GM19043 (cell line): ENCODE measurements around the gene ATRAID.
"Not testable (repeated sequence)": the region's sequence is repeated elsewhere in the genome, so short reads cannot be mapped to it uniquely, and the experiment has no call there.

ENCODE experiments used
- ATAC-seq: cut with Tn5 transposase; IDR thresholded peaks from one replicate; pipeline ENCODE4 v1.9.1; 2021; ENCODE audit warnings: low read depth; ENCODE audit not compliant: unreplicated experiment

The ATRAID gene

GRCh38 chr2:27211943-27212625 lies at the start of gene ATRAID, which contains the start of gene SLC5A6:
Gene ATRAID (plus strand): TSS chr2:27212041. CDS start chr2:27212369, 328 bp downstream.
Gene SLC5A6 (minus strand): TSS chr2:27212268. CDS start chr2:27207650, 4,618 bp downstream.
- peak; percentile 74 for ATAC-seq

- ATAC-seq: no peak
Observed at GRCh38 chr2:27162151-27163121, 49.4 kb upstream of the ATRAID start.

- no peak for ATAC-seq
Observed at GRCh38 chr2:27164960-27165763, 46.7 kb upstream of the ATRAID start.

GRCh38 chr2:27170581-27171337 lies 41.1 kb upstream of the ATRAID start:
- ATAC-seq: no peak

GRCh38 chr2:27171351-27171848 lies 40.4 kb upstream of the ATRAID start:
- ATAC-seq: no peak

DNA sequence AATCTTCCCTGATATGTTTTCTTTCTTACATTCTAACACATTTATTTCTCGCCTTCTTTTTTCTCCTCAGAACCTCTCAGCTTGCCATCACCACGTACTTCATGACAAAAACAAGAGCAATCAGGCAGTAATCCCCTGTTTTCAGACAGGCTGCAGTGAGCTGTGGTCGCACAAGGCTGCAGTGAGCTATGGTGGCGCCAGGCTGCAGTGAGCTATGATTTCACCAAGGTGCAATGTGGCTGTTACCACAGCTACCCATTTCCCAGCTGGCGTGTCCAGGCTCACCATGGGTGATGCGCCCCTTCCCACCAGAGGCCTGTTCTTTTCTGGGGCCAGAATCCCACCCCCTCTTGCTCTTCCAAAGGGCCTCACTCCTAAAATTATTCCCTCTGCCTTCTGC lies 37.2 kb upstream of the ATRAID start:
- ATAC-seq: no peak

- ATAC-seq: no peak
Observed at GRCh38 chr2:27175330-27175729, 36.5 kb upstream of the ATRAID start.

- not testable (repeated sequence) for ATAC-seq
Observed at GRCh38 chr2:27175781-27176180, 36.1 kb upstream of the ATRAID start.

DNA sequence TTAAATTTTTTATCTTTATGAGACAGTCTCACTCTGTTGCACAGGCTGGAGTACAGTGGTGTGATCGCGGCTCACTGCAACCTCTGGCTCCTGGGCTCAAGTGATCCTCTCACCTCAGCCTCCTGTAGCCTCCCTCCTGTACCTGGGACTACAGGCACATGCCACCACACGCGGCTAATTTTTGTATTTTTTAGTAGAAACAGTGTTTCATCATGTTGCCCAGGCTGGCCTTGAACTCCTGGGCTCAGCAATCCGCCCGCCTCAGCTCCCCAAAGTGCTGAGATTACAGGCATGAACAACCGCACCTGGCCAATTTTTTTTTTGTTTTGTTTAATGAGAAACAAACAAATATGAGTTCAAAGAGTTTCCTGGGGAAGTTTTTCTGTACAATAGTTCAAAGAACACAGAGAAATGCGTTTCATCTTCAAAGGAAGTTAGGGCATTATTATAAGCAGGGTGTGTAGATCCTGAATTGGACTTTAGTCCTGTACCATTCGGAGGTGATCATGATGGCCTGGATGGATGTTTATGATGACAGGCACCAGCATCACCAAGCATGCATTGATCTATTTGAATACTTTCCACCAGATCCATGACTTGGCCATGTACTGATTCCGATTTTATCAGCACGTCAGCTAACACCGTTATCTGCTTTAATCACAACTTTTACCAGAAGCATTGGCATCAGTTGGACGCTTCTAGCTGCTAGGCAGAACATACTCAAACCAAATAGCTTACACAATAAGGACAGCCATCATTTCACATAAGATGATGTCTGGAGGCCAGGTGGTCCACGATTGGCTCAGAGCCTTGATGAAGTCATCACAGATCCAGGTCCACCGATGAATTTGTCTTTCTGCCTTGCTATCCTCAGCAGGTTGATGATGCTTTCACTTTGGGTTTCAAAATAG lies 34.1 kb upstream of the ATRAID start:
- ATAC-seq: no peak

DNA sequence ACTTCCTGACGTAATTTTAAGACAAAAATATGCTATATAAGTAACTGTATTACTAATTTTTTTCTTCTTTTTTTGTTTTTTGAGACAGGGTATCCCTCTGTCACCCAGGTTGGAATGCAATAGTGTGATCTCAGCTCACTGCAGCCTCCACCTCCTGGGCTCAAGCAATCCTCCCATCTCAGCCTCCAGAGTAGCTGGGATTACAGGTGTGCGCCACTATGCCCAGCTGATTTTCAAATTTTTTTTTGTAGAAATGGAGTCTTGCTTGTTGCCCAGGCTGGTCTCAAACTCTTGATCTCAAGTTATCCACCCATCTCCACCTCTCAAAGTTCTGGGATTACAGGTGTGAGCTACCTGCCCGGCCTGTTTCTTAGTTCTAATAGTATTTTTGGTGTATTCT lies 33.4 kb upstream of the ATRAID start:
- ATAC-seq: no peak

GRCh38 chr2:27179344-27180000 lies 32.4 kb upstream of the ATRAID start:
- no peak for ATAC-seq

- ATAC-seq: no peak
Observed at GRCh38 chr2:27182346-27182745, 29.5 kb upstream of the ATRAID start.

GRCh38 chr2:27184115-27184514 lies 27.7 kb upstream of the ATRAID start:
- ATAC-seq: no peak

DNA sequence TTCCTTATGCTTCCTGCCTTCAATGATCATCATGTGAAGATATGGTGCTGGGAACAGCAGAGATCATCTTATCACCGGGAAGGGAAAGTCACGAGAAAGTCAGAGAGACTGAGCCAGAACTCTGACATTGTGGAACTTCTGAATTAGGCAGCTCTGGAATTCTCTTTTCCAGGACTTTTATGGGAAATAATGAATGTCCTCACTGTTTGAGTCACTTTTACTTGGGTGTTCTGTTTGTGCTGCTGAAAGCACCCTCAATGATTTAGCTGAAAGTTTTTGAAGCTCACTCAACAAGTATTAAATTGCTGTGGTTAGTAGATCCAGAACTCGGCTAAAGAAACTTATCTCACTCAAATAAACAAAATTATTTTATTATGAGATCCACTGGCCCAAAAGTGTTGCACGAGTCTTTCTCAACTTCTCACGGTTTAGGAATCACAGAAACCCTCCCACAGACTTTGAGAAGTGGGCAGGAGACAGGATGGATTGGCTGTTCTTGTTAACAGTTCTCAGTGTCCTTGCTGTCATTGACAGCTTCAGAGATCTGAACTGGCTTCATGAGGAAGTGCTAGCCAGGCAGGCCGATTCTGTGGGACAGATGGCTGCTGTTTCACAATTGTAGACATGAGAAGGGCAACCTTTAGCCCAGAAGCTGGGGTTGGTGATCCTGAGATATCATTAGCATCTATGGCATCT lies 26.4 kb upstream of the ATRAID start:
- no peak for ATAC-seq

GRCh38 chr2:27186613-27187345 lies 25.1 kb upstream of the ATRAID start:
- no peak for ATAC-seq

- ATAC-seq: no peak
Observed at GRCh38 chr2:27189989-27190388, 21.9 kb upstream of the ATRAID start.
